AG04449 (cell line): ENCODE results near the gene ACER3.

ENCODE experiments used
- CTCF ChIA-PET: fragments of 350-600 bp; formaldehyde crosslinking; extraction: SDS; loops from one replicate; lab custom pipeline; 2021; ENCODE audit warnings: antibody characterized with exemption; lab: Yijun Ruan, JAX
- POLR2A ChIA-PET: fragments of 400-600, 350-600 bp; formaldehyde crosslinking; extraction: SDS; loops from one replicate; lab custom pipeline; 2020; ENCODE audit warnings: antibody characterized with exemption, inconsistent platforms; lab: Yijun Ruan, JAX
- DNase-seq: peaks from one replicate; pipeline ENCODE4 v3.0.0-alpha.2; 2010; ENCODE audit warnings: low read depth, low spot score
- H3K4me3 ChIP-seq: 2 replicates; pipeline ENCODE4 v1.5.1; 2011; ENCODE audit warnings: low read depth, mild to moderate bottlenecking, control low read depth, low read length
- CTCF ChIP-seq: IDR thresholded peaks from one replicate; pipeline ENCODE4 v1.5.1; 2011; ENCODE audit warnings: mild to moderate bottlenecking, moderate library complexity, low read length, control low read depth, inconsistent platforms; ENCODE audit not compliant: insufficient read depth; ENCODE audit errors: missing control alignments

The ACER3 gene

GRCh38 chr11:77035039-77035438 lies 174.3 kb downstream of the ACER3 start:
- ChIA-PET POLR2A (no interaction called here), CTCF (interaction anchor here (1.1 to 4.3 kb wide), 4 partner anchors 10 to 302 kb away, joined by 3 to 20 read pairs (median 12); no protein-coding TSS in a partner anchor)
- DNase-seq: no peak
- no peak for TF ChIP-seq CTCF
- H3K4me3 ChIP-seq: no peak overlapping the region

GRCh38 chr11:77035580-77035979 lies 174.9 kb downstream of the ACER3 start:
- ChIA-PET POLR2A (no interaction called here), CTCF (interaction anchor here (1.1 to 4.3 kb wide), 6 partner anchors 10 to 302 kb away, joined by 3 to 20 read pairs (median 8); no protein-coding TSS in a partner anchor)
- TF ChIP-seq CTCF: no peak
- DNase-seq: no peak
- H3K4me3 ChIP-seq: no peak overlapping the region

- DNase-seq: no peak
- TF ChIP-seq CTCF: no peak
- ChIA-PET POLR2A (no interaction called here), CTCF (interaction anchor here (1.1 to 4.3 kb wide), 7 partner anchors 9 to 303 kb away, joined by 4 to 20 read pairs (median 6); no protein-coding TSS in a partner anchor)
- H3K4me3 ChIP-seq: no peak overlapping the region
These were observed 175.7 kb downstream of the ACER3 start for GRCh38 chr11:77036398-77036797.

- POLR2A ChIA-PET: no interaction called here
These were observed 176.3 kb downstream of the ACER3 start for GRCh38 chr11:77037057-77037456.

GRCh38 chr11:77038029-77038824 lies 177.5 kb downstream of the ACER3 start:
- no peak for DNase-seq
- POLR2A ChIA-PET: no interaction called here
- no peak for TF ChIP-seq CTCF
- H3K4me3 ChIP-seq: no peak overlapping the region
- CTCF ChIA-PET: interaction anchor here (1.0 to 5.5 kb wide), 10 partner anchors 8 to 304 kb away, joined by 3 to 37 read pairs (median 10); no protein-coding TSS in a partner anchor

More at GRCh38 chr11:77037057-77037456, 176.3 kb downstream of the ACER3 start:
- CTCF ChIA-PET: interaction anchor here (1.1 to 4.3 kb wide), 5 partner anchors 10 to 304 kb away, joined by 4 to 20 read pairs (median 6); no protein-coding TSS in a partner anchor
- no peak for TF ChIP-seq CTCF
- no peak for DNase-seq
- H3K4me3 ChIP-seq: no peak overlapping the region

GRCh38 chr11:77038825-77039326 lies 178.2 kb downstream of the ACER3 start:
- no peak for TF ChIP-seq CTCF
- ChIA-PET CTCF (interaction anchor here (0.7 to 5.5 kb wide), 17 partner anchors 8 to 509 kb away, joined by 3 to 37 read pairs (median 4); no protein-coding TSS in a partner anchor), POLR2A (no interaction called here)
- H3K4me3 ChIP-seq: no peak overlapping the region
- no peak for DNase-seq
